Left cardiac atrium (tissue), 2 donors: ENCODE measurements around the gene MRPL54. TPM values are rescaled to one million over a fixed set of nuclear protein-coding genes. Genes with fewer than 3 reads are reported as not detected.

ENCODE experiments used
- total RNA-seq, 2 donors: library from RNA; stranded (reverse); fragmentation: NEBNext Ultra II Directional; extraction: Animal tissue kit (Norgen Biotek cat#: 25700); gene quantifications; one replicate each; pipeline ENCODE4 v1.2.1, GENCODE V29; 2021
- donor health status: DM: no; HTN: yes; CAD: no; lungs with severe emphysema.
- donor health status: DM: yes; HTN: yes; CAD: no.

Gene MRPL54
- total RNA-seq, 2 donors from 2014 or later = 63.6 to 68.9 TPM

Other genes starting within 250 kb of the MRPL54 start
- gene TEKTIP1, start 223.5 kb upstream of the MRPL54 start, total RNA-seq = under 1 TPM in 1 of 2 donors, not detected in 1; 0.52 TPM
- 10 to 100 TPM; 29.8 to 40.4 TPM for gene MFSD12, start 205.1 kb upstream of the MRPL54 start, total RNA-seq
- gene HMG20B, start 189.7 kb upstream of the MRPL54 start, total RNA-seq = 10 to 100 TPM; 34.8 to 42.0 TPM
- gene GIPC3, start 177.2 kb upstream of the MRPL54 start, total RNA-seq = 1 to 10 TPM; 1.5 to 1.6 TPM
- gene TBXA2R, start 155.8 kb upstream of the MRPL54 start, total RNA-seq = 1 to 10 TPM; 2.3 to 3.7 TPM
- gene CACTIN, start 135.9 kb upstream of the MRPL54 start, total RNA-seq = 10 to 100 TPM; 12.5 to 12.9 TPM
- 10 to 100 TPM; 36.6 to 44.3 TPM for gene PIP5K1C, start 62.2 kb upstream of the MRPL54 start, total RNA-seq
- gene TJP3, start 54.3 kb upstream of the MRPL54 start, total RNA-seq = under 1 TPM in 1 of 2 donors, not detected in 1; 0.32 TPM
- gene APBA3, start 990 bp upstream of the MRPL54 start, total RNA-seq = 10 to 100 TPM; 12.6 to 12.7 TPM
- gene RAX2, start 9.5 kb downstream of the MRPL54 start, total RNA-seq = not detected
- gene MATK, start 23.7 kb downstream of the MRPL54 start, total RNA-seq = 1 to 10 TPM in 1 of 2 donors, under 1 TPM in 1; 0.92 to 1.4 TPM
- gene ZFR2, start 106.4 kb downstream of the MRPL54 start, total RNA-seq = under 1 TPM; 0.29 to 0.35 TPM
- not detected for gene ATCAY, start 118.0 kb downstream of the MRPL54 start, total RNA-seq
- gene NMRK2, start 170.4 kb downstream of the MRPL54 start, total RNA-seq = 1,000 to 10,000 TPM; 1,098 to 1,409 TPM
- 10 to 100 TPM; 52.4 to 95.1 TPM for gene DAPK3, start 208.4 kb downstream of the MRPL54 start, total RNA-seq
- 1,000 to 10,000 TPM; 1,815 to 2,062 TPM for gene EEF2, start 222.8 kb downstream of the MRPL54 start, total RNA-seq
- 10 to 100 TPM; 13.8 to 14.0 TPM for gene PIAS4, start 245.1 kb downstream of the MRPL54 start, total RNA-seq